GM19351 (cell line): ENCODE results near the gene PIP5K1C.
"Not testable (repeated sequence)": the region's sequence is repeated elsewhere in the genome, so short reads cannot be mapped to it uniquely, and the experiment has no call there.

Experiments
- ATAC-seq: cut with Tn5 transposase; IDR thresholded peaks from one replicate; pipeline ENCODE4 v1.9.1; 2021; ENCODE audit warnings: mild to moderate bottlenecking, moderate library complexity; ENCODE audit not compliant: unreplicated experiment

The PIP5K1C gene

GRCh38 chr19:3679581-3679980, 20.7 kb downstream of the PIP5K1C start:
- no peak for ATAC-seq

- no peak for ATAC-seq
Measured at GRCh38 chr19:3679138-3679537, 21.1 kb downstream of the PIP5K1C start.

GRCh38 chr19:3678188-3678587, 22.1 kb downstream of the PIP5K1C start:
- ATAC-seq: no peak

GRCh38 chr19:3674784-3675543, 25.3 kb downstream of the PIP5K1C start:
- no peak for ATAC-seq

- ATAC-seq: no peak
Measured at GRCh38 chr19:3673506-3674439, 26.5 kb downstream of the PIP5K1C start.

GRCh38 chr19:3672993-3673392, 27.3 kb downstream of the PIP5K1C start:
- ATAC-seq: no peak

GRCh38 chr19:3672575-3672948, 27.7 kb downstream of the PIP5K1C start:
- no peak for ATAC-seq

- ATAC-seq: no peak
Measured at GRCh38 chr19:3671680-3672574, 28.3 kb downstream of the PIP5K1C start.

- ATAC-seq: no peak
Measured at GRCh38 chr19:3670796-3671679, 29.2 kb downstream of the PIP5K1C start.

GRCh38 chr19:3669947-3670795, 30.1 kb downstream of the PIP5K1C start:
- ATAC-seq: no peak

GRCh38 chr19:3669082-3669946, 31.0 kb downstream of the PIP5K1C start:
- ATAC-seq: no peak

- ATAC-seq: no peak
Measured at GRCh38 chr19:3668331-3669081, 31.8 kb downstream of the PIP5K1C start.

- ATAC-seq: no peak
Measured at GRCh38 chr19:3667766-3668165, 32.5 kb downstream of the PIP5K1C start.

GRCh38 chr19:3667037-3667638, 33.1 kb downstream of the PIP5K1C start:
- ATAC-seq: no peak

GRCh38 chr19:3666545-3666856, 33.8 kb downstream of the PIP5K1C start:
- not testable (repeated sequence) for ATAC-seq

- no peak for ATAC-seq
Measured at GRCh38 chr19:3665681-3666544, 34.4 kb downstream of the PIP5K1C start.
